GM12892 (cell line): Measurements from ENCODE around the gene GARNL3.

ENCODE experiments used
- POLR2A ChIP-seq: IDR thresholded peaks from 2 replicates; pipeline ENCODE4 v1.6.1; 2011; ENCODE audit warnings: low read depth, low read length, control low read depth
- TAF1 ChIP-seq: IDR thresholded peaks from 2 replicates; pipeline ENCODE4 v1.6.1; 2011; ENCODE audit warnings: low read depth, mild to moderate bottlenecking, control low read depth, low read length, borderline replicate concordance

- TF ChIP-seq POLR2A, result no peak
- TF ChIP-seq TAF1, result no peak
Measured at GRCh38 chr9:127419348-127419747, 154.8 kb downstream of the GARNL3 start.
